WTC11 (cell line): ENCODE measurements around the gene NDOR1.

Source experiments
- ZNF263 ChIP-seq: sonication (generic); formaldehyde crosslinking; IDR thresholded peaks from 2 replicates; pipeline ENCODE4 v1.8.1; 2022; ENCODE audit warnings: low read depth, mild to moderate bottlenecking, moderate library complexity, missing genetic modification reagents
- TF ChIP-seq, protein P1 (sequence below): fragments of 200-600 bp; IDR thresholded peaks from 2 replicates; pipeline ENCODE4 v1.8.0; 2022; ENCODE audit warnings: antibody characterized with exemption

DNA sequence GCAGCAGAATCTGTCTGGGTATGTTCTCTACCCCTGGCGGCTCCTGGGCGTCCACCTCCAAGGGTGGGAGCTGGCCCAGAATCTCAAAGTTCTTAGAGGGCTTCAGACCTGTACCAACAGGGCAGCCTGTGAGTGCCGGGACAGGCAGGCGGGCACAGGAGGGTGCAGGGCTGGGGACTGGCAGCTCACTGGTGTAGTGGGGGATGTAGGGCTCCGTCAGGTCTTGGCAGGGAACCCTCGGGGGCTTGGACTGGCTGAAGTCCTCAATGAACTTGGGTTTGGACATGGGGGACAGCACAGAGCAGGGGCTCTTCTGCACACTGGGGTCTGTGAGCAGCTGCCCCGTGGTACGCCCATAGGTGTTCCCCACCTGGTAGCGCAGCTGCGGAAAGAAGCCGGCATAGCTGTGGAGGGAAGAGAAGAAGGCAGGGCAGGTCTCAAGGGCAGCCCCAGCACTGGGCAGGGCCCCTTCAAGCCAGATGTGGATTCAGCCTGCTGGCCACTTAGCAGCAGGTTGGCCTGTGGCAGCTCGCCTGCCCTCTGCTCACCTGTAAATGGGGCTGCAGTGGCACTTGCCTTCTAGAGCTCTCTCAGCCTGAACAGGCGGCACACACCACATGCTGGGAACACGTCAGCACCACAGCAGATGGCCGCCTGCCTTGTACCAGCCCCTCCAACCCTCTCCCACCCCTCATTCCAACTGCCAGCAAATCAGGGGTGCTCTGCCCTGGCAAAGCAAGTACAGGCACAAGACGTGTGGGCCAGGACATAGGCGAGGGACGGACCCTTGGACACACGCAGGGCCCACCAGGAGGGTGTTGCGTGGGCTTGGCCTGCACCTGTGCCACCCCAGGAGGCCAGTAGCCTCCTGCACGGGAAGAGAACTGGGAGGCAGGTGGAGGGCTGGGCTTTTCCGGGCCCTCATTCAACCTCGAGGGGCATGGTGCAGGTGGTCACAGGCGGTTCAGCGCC is 40.2 kb downstream of the NDOR1 start:
- TF ChIP-seq, protein P1, sequence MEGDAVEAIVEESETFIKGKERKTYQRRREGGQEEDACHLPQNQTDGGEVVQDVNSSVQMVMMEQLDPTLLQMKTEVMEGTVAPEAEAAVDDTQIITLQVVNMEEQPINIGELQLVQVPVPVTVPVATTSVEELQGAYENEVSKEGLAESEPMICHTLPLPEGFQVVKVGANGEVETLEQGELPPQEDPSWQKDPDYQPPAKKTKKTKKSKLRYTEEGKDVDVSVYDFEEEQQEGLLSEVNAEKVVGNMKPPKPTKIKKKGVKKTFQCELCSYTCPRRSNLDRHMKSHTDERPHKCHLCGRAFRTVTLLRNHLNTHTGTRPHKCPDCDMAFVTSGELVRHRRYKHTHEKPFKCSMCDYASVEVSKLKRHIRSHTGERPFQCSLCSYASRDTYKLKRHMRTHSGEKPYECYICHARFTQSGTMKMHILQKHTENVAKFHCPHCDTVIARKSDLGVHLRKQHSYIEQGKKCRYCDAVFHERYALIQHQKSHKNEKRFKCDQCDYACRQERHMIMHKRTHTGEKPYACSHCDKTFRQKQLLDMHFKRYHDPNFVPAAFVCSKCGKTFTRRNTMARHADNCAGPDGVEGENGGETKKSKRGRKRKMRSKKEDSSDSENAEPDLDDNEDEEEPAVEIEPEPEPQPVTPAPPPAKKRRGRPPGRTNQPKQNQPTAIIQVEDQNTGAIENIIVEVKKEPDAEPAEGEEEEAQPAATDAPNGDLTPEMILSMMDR, result no peak
- no peak for TF ChIP-seq ZNF263 (CRISPR knock-in tag)
